NCI-H1436 (cell line): Measurements from ENCODE around the gene PKNOX1.
"Not testable (repeated sequence)": the region's sequence is repeated elsewhere in the genome, so short reads cannot be mapped to it uniquely, and the experiment has no call there.

ENCODE experiments used
- DNase-seq: peaks from one replicate; lab custom pipeline; 2025; lab: John Stamatoyannopoulos, UW

PKNOX1 gene

DNA sequence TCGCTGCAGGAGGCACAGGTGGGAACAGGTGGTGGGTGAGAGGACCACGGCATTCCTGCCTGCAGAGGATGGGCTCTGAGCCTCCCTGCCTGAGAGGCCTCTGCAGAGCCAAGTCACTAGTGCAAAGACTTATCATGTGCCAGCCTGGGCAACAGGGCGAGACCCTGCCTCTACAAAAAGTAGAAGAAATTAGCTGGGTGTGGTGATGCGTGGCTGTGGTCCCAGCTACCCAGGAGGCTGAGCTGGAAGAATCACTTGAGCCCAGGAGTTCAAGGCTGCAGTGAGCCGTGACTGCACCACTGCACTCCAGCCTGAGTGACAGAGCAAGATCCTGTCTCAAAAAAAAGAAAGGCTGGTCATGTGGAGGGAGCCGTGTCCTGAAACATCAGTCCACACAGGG lies 46.4 kb downstream of the PKNOX1 start:
- no peak for DNase-seq

DNA sequence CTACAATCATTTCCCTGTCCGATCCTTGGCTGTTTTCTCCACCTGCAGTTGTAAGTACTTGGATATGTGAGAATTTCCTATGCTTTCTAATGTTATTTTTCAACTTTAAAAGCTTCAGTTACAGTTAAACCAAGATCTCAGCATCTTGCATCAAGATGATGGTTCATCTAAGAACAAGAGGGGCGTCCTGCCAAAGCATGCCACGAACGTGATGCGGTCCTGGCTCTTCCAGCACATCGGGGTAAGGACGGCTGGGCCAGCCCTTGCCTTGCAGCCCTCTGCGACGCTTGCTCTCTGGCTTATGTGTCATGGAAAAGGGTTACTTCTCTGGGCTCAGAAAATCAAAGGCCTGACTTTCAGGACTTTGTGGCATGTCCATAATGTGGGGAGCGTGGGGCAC lies 46.8 kb downstream of the PKNOX1 start:
- no peak for DNase-seq

DNA sequence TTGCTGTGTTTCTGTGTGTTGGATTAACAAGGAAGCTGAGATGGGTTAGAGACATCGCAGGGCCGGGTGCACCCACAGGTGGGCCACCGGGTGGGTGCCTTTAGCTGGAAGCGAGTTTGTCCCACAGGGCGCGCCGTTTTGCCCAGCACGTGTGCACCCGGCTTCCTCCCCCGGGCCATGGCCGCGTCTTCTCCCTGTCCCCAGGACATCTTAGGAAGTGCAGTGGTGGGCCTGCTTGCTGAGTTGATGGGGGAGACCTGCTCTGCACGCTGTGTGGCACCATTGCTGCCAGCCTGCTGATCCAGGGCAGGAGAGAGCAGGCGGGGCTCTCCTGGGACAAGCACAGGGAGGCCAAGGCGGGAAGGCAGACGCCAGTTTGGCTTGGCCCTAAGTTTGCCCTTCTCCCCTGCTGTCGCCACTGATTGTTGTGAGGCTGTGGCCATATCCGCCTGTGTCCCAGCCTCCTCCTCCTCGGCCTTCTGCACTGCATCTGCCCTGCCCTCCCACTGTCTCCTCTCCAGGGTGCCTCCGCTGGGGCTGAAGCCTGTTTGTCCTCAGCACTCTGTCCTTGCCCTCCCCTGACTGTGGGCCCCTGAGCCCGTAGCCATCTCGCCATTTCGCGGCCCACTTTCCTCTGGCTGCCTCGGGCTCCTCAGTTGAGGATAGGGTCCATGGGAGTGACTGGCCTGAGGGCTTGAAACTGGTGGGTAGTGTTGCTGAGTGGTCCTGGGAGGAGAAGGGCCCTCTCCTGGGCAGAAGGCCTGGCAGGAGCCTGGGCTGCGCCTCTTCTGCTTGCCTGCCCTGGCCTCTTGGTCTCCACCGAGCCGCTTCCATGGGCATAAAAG lies 47.6 kb downstream of the PKNOX1 start:
- no peak for DNase-seq

DNA sequence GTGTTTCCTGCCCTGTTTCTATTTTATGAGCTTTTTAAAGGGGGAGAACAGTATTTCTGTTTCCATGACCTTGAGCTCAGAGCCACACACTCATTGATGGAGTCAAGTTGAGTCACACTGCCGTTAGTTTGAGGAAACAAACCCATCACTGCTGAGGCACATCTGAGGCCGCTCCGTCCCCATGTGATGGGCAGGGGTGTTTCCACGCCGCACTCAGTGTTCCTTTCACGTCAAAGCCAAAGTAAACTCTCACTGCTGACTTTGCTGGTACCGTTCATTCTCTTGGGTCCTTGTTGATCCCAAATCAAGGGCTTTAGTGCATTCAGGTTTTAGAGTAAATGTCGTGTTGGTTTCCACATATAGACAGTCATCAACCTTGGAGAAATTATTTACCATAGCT lies 48.8 kb downstream of the PKNOX1 start:
- no peak for DNase-seq

DNA sequence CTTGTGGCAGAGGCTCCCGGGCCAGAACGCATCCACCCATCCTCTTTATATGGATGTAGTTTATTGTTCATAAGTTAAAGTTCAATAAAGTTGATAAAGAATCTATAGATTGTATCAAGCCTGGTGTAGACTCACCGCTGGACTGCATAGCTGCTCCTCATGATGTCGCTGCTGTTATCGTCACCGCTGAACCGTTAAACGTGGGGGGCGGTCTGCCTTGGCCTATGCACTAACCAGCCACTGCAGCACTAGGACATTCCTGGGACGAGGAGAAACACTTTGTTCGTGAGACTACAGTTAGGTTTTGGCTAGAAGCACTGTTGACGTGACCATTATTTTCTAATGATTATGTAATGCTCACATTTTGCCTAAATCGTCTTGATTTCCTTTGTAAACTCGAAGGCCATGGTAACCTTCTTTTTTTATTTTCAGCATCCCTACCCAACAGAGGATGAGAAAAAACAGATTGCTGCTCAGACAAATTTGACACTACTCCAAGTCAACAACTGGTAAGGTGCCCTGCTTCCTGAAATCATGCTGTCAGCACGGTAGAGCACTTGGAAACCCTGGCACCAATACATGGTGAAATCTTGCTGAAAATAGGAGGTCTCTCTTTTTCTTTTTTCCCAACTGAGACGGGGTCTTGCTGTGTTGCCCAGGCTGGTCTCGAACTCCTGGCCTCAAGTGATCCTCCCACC lies 50.2 kb downstream of the PKNOX1 start:
- no peak for DNase-seq

DNA sequence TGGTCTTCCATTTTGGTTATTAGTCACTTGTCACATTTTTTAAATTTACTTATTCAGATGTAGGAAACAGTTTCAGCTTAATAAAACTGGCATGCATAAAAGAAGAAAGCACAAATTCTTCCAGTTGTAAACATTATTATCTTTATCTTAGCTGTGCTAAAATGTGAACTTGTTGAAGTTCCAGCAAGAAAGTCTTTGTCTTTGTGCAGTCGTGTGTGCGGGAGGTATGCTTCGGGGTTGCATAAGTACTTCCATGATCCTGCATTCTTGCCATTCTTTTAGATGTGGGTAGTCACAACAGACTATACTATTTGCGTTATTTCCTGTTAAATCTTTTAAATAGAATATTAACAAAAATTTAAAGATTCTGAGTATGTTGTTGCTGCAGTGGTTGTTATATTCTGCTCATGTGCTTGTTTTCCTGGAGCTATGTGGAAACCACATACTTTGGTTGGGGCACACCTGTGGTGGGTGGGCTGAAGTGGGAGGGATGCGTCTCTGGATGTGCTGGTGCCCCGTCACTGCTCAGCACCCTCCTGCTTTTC lies 51.3 kb downstream of the PKNOX1 start:
- DNase-seq: no peak

DNA sequence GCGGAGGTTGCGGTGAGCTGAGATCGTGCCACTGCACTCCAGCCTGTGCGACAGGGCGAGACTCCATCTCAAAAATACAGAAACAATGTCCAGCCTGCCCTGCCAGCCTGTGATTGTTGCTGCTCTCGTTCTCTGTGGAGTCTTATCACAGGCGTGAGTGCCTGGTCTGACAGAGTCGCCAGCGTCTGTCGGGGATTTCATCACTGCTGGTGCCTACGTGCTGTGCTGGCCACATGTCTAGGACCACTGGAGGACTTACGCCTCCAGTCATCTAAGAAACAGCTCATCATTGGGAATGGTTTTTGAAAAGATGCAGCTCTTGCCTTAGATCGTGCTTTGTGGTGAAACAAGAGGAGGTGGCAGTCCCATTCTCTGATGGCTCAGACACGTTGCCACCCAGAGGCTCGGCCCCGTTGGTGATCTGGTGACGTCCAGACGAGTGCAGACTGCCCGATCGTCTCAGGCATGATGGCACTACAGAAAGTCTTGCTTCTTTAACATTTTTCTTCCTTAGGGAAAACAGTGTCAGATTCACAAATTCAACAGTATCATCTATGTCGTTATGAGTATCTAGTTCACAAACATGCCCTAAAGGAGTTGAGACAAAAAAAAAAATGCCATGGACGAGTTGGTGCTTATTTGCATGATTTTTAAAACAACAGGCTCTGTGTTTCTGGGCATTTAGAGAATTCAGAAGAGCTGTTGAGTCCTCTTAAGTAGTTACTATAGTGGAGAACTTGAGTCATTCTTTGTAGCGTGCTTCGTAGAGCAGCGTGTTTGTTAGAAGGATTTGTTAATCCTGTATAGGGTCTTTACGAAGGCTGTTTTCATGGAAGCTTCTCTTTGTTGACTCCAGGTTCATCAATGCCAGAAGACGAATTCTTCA lies 53.7 kb downstream of the PKNOX1 start:
- DNase-seq: no peak

DNA sequence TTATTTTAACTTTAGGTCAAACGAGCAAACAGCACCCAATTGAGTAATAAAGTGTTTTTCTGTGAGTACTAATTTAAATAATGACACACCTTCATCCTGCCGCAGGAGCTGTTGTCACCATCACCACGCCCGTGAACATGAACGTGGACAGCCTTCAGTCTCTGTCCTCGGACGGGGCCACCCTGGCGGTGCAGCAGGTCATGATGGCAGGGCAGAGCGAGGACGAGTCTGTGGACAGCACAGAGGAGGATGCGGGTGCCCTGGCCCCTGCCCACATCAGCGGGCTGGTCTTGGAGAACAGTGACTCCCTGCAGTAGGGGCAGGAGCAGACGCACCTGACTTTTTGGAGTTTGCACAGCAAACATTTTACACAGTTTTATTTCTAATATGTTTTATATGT lies 55.4 kb downstream of the PKNOX1 start:
- DNase-seq: no peak

DNA sequence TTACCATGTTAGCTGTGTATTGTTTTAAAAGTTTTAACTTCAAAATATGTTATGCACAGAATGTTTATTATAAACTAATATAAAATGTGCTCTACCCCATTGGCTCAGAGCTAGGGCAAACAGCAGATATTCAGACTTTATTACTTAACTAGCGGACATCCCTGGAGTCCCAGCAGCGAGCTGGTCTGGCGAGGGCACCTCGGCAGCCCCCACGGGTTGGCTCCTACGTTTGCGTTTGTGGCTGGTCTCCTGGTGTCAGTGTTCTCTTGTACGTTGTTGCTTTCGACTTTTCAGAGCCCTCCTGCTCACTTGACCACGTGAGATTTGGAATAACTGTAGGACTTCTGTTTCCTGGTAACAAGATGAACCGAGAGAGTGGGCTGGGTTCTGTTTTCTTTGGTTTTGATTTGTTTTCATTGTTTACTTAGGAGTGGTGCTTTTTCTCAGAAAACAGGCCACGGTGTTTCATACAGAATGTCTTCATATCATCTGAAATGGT lies 56.8 kb downstream of the PKNOX1 start:
- no peak for DNase-seq

DNA sequence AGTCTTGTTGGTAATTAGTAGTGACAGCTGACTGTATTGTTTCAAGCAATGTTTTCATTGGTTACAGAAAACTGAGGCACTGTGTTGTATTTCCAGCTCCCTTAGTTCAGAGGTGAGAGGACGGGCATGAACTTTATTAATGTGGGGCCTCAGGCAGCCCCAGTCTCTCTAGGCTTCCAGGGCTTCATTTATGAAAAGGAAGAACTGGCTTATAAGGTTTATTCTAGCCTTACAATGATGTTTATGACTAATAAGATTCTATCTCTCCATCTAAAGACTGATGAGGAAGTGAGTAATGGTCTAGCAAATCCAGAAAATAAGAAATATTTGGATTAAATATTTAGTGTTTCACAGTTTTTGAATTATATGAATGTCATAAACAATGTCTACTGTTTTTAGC lies 59.7 kb downstream of the PKNOX1 start:
- DNase-seq: no peak

DNA sequence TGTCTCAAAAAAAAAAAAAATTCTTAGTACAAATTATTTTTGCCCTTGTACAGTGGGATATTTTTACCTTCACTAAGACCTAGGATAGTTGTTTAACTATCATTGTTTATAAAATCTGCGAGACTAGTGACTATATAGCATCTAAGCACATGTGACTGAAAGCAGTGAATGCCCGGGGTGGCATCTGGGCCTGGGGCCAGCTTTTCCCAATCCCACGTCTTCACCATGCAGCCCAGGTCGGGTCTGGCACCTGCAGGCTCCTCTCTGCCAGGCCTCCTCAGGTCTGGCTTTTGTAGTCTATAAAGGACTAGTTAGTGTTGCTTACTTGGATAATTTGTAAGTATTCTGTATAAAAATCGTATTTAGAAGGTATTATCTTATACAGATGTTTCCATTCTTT lies 60.5 kb downstream of the PKNOX1 start:
- DNase-seq: no peak

DNA sequence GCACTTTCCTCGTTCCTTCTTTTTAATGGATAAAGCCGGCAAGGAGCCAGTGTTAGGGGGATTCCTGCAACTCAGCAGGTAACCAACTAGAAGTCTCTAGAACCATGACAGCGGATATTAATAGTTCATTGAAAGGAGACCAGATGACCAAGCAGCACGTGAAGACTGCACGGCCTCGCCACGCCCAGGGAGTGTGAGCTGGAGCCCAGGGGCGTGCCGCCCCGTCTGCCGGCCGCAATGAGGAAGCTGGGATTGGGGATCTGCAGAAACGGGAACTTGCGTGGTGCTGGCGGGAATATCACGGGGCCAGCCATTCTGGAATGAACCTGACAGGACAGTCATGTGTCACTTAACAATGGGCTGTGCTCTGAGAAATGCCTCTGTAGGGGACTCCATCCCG lies 62.5 kb downstream of the PKNOX1 start:
- DNase-seq: not testable (repeated sequence)

DNA sequence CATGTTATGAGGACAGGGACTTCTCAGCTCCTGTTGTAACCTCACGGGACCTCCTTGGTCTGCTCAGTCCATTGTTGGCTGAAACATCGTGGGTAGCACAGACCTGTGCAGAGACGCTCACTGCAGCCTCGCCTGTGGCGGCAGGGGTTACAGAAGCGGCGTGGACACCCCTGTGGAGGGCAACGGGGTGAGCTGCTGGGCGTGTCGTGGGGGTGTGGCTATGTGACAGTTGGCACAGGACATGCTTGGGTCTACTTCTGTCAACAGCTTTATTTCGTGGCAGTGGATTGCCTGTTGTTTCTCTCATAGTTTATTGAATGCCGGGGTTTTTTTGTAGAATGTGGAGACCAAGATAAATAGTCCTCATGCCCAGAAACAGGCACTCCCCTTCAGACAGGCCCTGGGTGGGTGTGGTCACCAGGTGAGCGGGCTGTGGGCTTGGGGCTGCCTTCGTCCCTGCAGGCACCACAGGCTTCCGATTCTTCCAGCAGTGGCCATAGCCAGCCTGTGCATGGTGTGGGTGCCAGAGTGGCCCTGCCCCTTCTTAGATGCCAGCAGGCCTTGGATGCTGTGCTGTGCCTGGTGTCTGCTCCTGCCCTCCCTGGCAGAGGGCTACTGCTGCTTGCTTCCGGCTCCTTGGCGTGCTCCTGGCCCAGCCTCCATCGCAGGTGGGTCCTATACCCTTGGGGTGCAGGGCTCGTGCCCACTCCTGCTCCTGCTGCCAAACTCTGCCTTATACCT lies 63.7 kb downstream of the PKNOX1 start:
- not testable (repeated sequence) for DNase-seq

DNA sequence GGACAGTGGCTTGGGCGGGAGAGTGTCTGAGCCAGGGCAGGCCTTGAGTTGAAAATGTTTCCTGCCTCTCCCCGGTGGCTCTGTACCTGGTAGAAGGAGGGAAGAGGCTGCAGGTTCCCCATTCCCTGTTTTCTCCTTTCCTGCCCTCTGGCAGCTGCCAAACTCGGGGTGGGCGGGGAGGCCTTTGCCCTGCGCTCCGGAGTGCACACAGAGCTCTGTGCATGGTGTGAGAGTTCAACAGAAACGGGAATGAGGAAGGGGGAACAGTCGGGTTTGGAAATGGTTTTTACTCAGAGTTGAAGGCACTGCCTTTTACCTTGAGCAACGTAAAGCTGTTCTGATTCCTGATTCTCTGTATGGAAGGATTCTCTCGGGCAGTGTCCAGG lies 64.3 kb downstream of the PKNOX1 start:
- not testable (repeated sequence) for DNase-seq

DNA sequence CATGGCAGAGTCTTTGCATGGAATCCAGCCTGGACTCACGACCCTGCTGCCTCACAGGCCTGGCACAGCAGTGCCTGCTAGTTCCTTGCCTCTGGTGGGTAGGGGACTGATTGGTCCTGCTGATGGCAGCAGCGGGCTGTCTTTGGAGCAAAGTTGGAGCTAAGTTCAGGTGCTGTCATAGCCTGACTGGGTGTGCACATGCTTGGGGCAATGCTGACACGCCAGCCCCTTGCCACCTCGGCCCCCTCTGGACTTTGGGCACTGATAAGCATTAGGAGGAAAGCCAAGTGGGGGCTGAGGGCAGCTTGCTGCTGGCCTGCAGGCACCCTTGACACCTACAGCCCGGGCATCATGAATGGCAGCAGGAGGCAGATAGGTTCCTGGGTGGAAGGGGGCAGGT lies 67.8 kb downstream of the PKNOX1 start:
- not testable (repeated sequence) for DNase-seq

DNA sequence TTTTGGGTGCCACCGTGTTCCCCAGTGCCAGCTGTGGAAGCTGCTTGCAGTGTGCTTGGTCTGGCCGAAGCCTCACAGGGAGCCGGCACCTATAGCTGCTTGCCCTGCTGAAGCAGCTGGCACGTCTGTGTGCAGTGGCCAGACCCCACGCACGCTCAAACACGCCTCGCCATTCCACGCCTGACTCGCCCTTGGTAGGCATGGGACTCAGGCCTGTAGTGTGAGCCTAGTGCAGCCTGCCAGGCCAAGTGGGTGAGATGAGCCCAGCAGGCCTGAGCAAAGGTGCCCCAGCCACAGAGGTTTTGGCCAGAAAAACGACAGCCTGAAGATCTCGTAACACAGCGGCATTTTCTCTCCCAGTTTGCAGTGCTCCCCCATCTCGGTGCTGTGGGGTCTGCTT lies 68.9 kb downstream of the PKNOX1 start:
- DNase-seq: not testable (repeated sequence)

DNA sequence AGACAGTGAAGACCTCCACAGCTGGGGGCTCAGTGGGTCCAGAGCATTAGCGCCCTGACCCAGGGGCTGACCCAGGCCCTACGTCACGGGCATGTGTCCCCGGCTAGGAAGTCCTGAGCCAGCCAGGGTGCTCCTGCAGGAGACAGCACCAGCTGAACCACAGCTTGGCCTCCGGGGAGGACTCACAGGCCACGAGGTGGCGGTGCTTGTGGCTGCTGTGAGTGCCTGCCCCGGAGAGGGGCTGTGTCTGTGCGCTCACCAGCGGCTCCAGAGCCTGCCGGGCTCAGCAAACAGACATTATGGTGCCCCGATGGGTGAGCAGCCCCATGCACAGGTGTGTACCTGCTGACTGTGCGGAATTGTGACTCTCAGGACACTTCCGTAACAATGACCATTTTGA lies 70.2 kb downstream of the PKNOX1 start:
- DNase-seq: not testable (repeated sequence)

DNA sequence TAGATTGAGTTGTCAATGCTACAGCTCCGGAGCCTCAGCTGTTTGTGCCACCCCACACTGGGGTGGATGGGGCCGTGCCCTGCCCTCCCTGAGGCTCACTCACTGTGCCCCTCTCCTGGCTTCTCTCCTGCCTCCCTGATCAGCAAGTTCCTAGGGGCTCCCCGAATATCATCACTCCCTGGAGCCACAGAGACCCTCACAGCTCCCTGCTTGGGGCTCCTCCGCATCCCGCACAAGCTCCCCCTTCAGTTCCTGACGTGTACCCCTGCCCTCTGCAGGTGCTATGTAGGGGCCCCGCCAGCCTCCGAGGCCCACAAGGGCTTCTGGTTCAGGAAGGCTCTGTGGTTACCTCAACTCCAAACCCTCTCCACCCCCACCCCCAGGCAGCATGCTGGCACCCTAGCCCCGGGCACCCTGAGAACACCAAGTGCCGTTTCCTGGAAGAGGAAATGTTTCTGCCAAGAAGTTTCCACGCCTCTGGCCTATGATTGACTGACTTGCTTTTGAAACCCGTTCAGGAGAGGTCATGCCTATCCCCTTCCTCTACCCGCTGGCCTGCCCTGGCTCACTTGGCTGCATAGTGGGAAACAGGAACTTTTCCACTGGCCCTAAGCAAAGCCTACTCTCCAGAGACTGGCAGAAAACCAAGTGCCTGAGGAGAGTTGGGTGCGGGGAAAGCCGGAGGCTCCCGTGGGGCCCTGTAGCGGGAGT lies 71.0 kb downstream of the PKNOX1 start:
- not testable (repeated sequence) for DNase-seq

DNA sequence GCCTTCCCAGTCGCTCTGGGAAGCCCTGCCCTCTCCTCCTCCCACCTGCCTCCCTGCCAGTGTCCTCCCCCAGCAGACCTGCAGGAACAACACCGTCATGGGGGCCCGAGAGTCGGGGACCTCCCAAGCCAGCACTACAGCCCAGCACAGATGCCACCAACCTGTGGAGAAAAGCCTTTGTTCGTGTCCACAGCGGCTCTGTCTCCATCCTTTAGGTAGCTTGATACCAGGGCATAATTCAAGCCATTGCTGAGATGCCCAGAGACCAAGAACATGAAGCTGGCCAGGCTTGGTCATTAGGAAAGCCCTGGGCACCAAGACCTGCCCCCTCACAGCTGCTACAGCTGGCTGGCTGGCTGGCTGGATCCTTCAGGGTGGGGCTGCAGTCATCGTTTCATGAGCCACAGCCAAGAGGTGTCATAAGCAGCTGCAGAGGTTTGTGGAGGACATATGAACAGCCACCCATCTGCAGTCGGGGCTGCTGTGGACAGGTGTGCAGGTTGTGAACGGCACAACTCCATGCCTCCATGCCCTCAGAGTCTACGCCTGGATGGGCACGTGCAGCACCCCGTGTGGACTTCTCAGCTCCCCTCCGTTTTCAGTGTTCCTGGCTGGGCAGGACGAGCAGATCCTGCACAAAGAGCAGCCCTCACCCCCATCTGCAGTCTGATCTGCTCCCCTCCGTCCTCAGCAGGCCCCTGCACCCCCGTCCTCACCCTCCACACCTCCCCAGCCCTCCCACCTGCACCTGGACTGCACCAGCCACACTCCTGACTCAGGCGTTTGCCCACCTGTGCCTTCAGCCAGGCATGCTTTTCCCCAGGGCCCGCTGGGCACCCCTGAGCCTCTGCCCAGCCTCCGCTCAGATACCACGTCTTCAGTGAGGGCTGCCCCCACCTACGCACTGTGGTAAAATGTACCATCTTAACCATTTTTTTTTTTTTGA lies 71.8 kb downstream of the PKNOX1 start:
- DNase-seq: not testable (repeated sequence)
